Measurements from ENCODE around the gene ZNF692.

Gene ZNF692

GRCh38 chr1:248824301-248824700, 34.6 kb downstream of the ZNF692 start:
- Mint-ChIP-seq H3K9me3 (no peaks in the 10 kb centered on the region), H3K4me1 (peaks cover 73% of the 10 kb centered on the region)

GRCh38 chr1:248823517-248824001, 35.3 kb downstream of the ZNF692 start:
- no peaks in the 10 kb centered on the region for H3K9me3 Mint-ChIP-seq
- DNase-seq (ENCODE audit: low spot score in 2 of 2) (no peak), ATAC-seq (replicated peaks; ENCODE audit: extremely low read depth, poor library complexity, severe bottlenecking) (no peak)
- H3K27ac Mint-ChIP-seq (ENCODE audit: low read depth) = no peak overlapping the region
- H3K4me3 Mint-ChIP-seq = peak overlapping the region; percentile 98
- no peaks in the 10 kb centered on the region for H3K27me3 Mint-ChIP-seq
- H3K4me1 Mint-ChIP-seq = peaks cover 79% of the 10 kb centered on the region
- peaks cover 28% of the 10 kb centered on the region for H3K36me3 Mint-ChIP-seq (ENCODE audit: insufficient read depth)

More at GRCh38 chr1:248824301-248824700, 34.6 kb downstream of the ZNF692 start:
- Mint-ChIP-seq H3K4me3 (peak overlapping the region; percentile 98), H3K27me3 (no peaks in the 10 kb centered on the region), H3K27ac (ENCODE audit: low read depth) (peak overlapping the region; percentile 95), H3K36me3 (ENCODE audit: insufficient read depth) (peaks cover 25% of the 10 kb centered on the region)
- ATAC-seq (replicated peaks; ENCODE audit: extremely low read depth, poor library complexity, severe bottlenecking) (no peak), DNase-seq (ENCODE audit: low spot score in 2 of 2) (no peak)

- H3K36me3 Mint-ChIP-seq (ENCODE audit: insufficient read depth) = peaks cover 29% of the 10 kb centered on the region
- DNase-seq (ENCODE audit: low spot score in 2 of 2) = no peak
Observed at GRCh38 chr1:248822148-248823032, 36.5 kb downstream of the ZNF692 start.

GRCh38 chr1:248821641-248822040, 37.2 kb downstream of the ZNF692 start:
- H3K27me3 Mint-ChIP-seq = no peaks in the 10 kb centered on the region
- H3K27ac Mint-ChIP-seq (ENCODE audit: low read depth) = peak overlapping the region; percentile 64
- peaks cover 93% of the 10 kb centered on the region for H3K4me1 Mint-ChIP-seq
- no peak overlapping the region for H3K4me3 Mint-ChIP-seq
- ATAC-seq (replicated peaks; ENCODE audit: extremely low read depth, poor library complexity, severe bottlenecking) (no peak), DNase-seq (ENCODE audit: low spot score in 2 of 2) (no peak)
- H3K9me3 Mint-ChIP-seq = no peaks in the 10 kb centered on the region
- H3K36me3 Mint-ChIP-seq (ENCODE audit: insufficient read depth) = peaks cover 30% of the 10 kb centered on the region

More at GRCh38 chr1:248822148-248823032, 36.5 kb downstream of the ZNF692 start:
- Mint-ChIP-seq H3K9me3 (no peaks in the 10 kb centered on the region), H3K4me1 (peaks cover 90% of the 10 kb centered on the region), H3K27ac (ENCODE audit: low read depth) (peak overlapping the region; percentile 64), H3K27me3 (no peaks in the 10 kb centered on the region), H3K4me3 (peak overlapping the region; percentile 98)
- ATAC-seq (replicated peaks; ENCODE audit: extremely low read depth, poor library complexity, severe bottlenecking) = no peak

GRCh38 chr1:248821101-248821500, 37.8 kb downstream of the ZNF692 start:
- Mint-ChIP-seq H3K4me3 (no peak overlapping the region), H3K27ac (ENCODE audit: low read depth) (no peak overlapping the region), H3K4me1 (peaks cover 90% of the 10 kb centered on the region), H3K9me3 (no peaks in the 10 kb centered on the region), H3K36me3 (ENCODE audit: insufficient read depth) (peaks cover 27% of the 10 kb centered on the region), H3K27me3 (no peaks in the 10 kb centered on the region)
- DNase-seq (ENCODE audit: low spot score in 2 of 2) = no peak
- ATAC-seq (replicated peaks; ENCODE audit: extremely low read depth, poor library complexity, severe bottlenecking) = no peak

GRCh38 chr1:248820041-248820585, 38.8 kb downstream of the ZNF692 start:
- Mint-ChIP-seq H3K4me1 (peaks cover 86% of the 10 kb centered on the region), H3K4me3 (no peak overlapping the region), H3K36me3 (ENCODE audit: insufficient read depth) (peaks cover 26% of the 10 kb centered on the region), H3K27ac (ENCODE audit: low read depth) (no peak overlapping the region), H3K9me3 (no peaks in the 10 kb centered on the region), H3K27me3 (no peaks in the 10 kb centered on the region)
- no peak for ATAC-seq (replicated peaks; ENCODE audit: extremely low read depth, poor library complexity, severe bottlenecking)
- no peak for DNase-seq (ENCODE audit: low spot score in 2 of 2)

- peaks cover 26% of the 10 kb centered on the region for H3K36me3 Mint-ChIP-seq (ENCODE audit: insufficient read depth)
- H3K4me1 Mint-ChIP-seq = peaks cover 72% of the 10 kb centered on the region
- no peaks in the 10 kb centered on the region for H3K27me3 Mint-ChIP-seq
- no peak overlapping the region for H3K4me3 Mint-ChIP-seq
- H3K27ac Mint-ChIP-seq (ENCODE audit: low read depth) = peak overlapping the region; percentile 81
- no peaks in the 10 kb centered on the region for H3K9me3 Mint-ChIP-seq
- no peak for ATAC-seq (replicated peaks; ENCODE audit: extremely low read depth, poor library complexity, severe bottlenecking)
- peak in 1 of 2 donors; percentile 6 for DNase-seq (ENCODE audit: low spot score in 2 of 2)
Observed at GRCh38 chr1:248818505-248819374, 40.1 kb downstream of the ZNF692 start.

- no peak for ATAC-seq (replicated peaks; ENCODE audit: extremely low read depth, poor library complexity, severe bottlenecking)
- Mint-ChIP-seq H3K4me3 (no peak overlapping the region), H3K36me3 (ENCODE audit: insufficient read depth) (peaks cover 18% of the 10 kb centered on the region), H3K27ac (ENCODE audit: low read depth) (peak overlapping the region; percentile 81), H3K9me3 (no peaks in the 10 kb centered on the region), H3K27me3 (no peaks in the 10 kb centered on the region), H3K4me1 (peaks cover 58% of the 10 kb centered on the region)
- no peak for DNase-seq (ENCODE audit: low spot score in 2 of 2)
Observed at GRCh38 chr1:248817065-248817464, 41.8 kb downstream of the ZNF692 start.

- Mint-ChIP-seq H3K27me3 (no peaks in the 10 kb centered on the region), H3K27ac (ENCODE audit: low read depth) (peak overlapping the region; percentile 49), H3K4me1 (peaks cover 52% of the 10 kb centered on the region), H3K9me3 (no peaks in the 10 kb centered on the region), H3K4me3 (no peak overlapping the region), H3K36me3 (ENCODE audit: insufficient read depth) (peaks cover 16% of the 10 kb centered on the region)
- DNase-seq (ENCODE audit: low spot score in 2 of 2) (no peak), ATAC-seq (replicated peaks; ENCODE audit: extremely low read depth, poor library complexity, severe bottlenecking) (no peak)
Observed at GRCh38 chr1:248816042-248816851, 42.6 kb downstream of the ZNF692 start.

- H3K27ac Mint-ChIP-seq (ENCODE audit: low read depth) = no peak overlapping the region
Observed at GRCh38 chr1:248815407-248816034, 43.4 kb downstream of the ZNF692 start.

GRCh38 chr1:248814351-248814750, 44.5 kb downstream of the ZNF692 start:
- Mint-ChIP-seq H3K27ac (ENCODE audit: low read depth) (no peak overlapping the region), H3K27me3 (no peaks in the 10 kb centered on the region), H3K4me1 (peaks cover 39% of the 10 kb centered on the region), H3K4me3 (no peak overlapping the region), H3K9me3 (no peaks in the 10 kb centered on the region), H3K36me3 (ENCODE audit: insufficient read depth) (peaks cover 10% of the 10 kb centered on the region)
- no peak for DNase-seq (ENCODE audit: low spot score in 2 of 2)
- no peak for ATAC-seq (replicated peaks; ENCODE audit: extremely low read depth, poor library complexity, severe bottlenecking)

More at GRCh38 chr1:248815407-248816034, 43.4 kb downstream of the ZNF692 start:
- Mint-ChIP-seq H3K27me3 (no peaks in the 10 kb centered on the region), H3K4me1 (peaks cover 48% of the 10 kb centered on the region), H3K4me3 (no peak overlapping the region), H3K9me3 (no peaks in the 10 kb centered on the region), H3K36me3 (ENCODE audit: insufficient read depth) (peaks cover 10% of the 10 kb centered on the region)
- ATAC-seq (replicated peaks; ENCODE audit: extremely low read depth, poor library complexity, severe bottlenecking) (no peak), DNase-seq (ENCODE audit: low spot score in 2 of 2) (no peak)

Measured in central memory CD8-positive, alpha-beta T cell (primary cell).